ENCODE measurements around the gene MTREX.
A peak's percentile ranks its signal among the peaks of the same experiment; 100 is the strongest.
"Not testable (repeated sequence)": the region's sequence is repeated elsewhere in the genome, so short reads cannot be mapped to it uniquely, and the experiment has no call there.

Gene MTREX

GRCh38 chr5:55307383-55308253 is at the start of gene MTREX, which contains the start of gene DHX29:
Gene MTREX, plus strand, starts transcription at chr5:55307989. Its CDS starts 25 bp downstream, at chr5:55308014.
Gene DHX29, minus strand, starts transcription at chr5:55307694. Its CDS starts 121 bp downstream, at chr5:55307573.
- peak; percentile 91 for DNase-seq

DNA sequence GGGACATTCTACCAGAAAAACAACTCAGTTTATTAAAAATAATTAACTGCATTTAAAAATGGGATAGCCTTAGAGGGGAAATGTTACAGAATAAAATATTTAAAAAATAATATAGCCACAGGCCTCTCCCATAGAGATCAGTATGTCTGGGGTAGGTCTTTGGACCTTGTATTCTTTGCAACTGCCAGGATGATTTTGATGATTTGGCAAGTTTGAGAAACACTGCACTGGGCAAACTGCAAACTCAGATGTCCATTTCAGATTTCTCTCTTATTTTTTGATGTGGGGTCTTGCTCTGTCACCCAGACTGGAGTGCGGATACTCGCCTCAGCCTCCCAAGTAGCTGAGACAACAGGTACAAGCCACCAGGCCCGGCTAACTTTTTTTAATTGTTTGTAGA is 49.5 kb upstream of the MTREX start:
- no peak for DNase-seq

- no peak for DNase-seq
Observed at GRCh38 chr5:55276771-55277170, 31.0 kb upstream of the MTREX start.

GRCh38 chr5:55278778-55279177 is 29.0 kb upstream of the MTREX start:
- DNase-seq: no peak

- DNase-seq: no peak
Observed at GRCh38 chr5:55286411-55286933, 21.3 kb upstream of the MTREX start.

DNA sequence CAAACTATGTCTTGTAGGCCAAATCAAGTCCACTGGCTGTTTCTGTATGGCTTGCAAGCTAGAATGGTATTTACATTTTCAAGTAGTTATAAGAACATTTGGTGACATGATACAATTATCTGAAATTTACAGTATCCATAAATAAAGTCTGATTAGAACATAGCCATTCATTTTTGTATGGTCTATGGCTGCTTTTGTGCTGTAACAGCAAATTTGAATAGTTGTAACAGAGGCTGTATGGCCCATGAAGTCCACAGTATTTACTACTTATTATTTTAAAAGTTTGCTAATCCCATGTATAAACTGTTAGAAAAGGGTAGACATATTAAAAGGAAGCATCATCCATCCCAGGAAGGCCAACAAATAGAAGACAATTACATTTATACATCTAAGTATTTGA is 18.0 kb upstream of the MTREX start:
- no peak for DNase-seq

DNA sequence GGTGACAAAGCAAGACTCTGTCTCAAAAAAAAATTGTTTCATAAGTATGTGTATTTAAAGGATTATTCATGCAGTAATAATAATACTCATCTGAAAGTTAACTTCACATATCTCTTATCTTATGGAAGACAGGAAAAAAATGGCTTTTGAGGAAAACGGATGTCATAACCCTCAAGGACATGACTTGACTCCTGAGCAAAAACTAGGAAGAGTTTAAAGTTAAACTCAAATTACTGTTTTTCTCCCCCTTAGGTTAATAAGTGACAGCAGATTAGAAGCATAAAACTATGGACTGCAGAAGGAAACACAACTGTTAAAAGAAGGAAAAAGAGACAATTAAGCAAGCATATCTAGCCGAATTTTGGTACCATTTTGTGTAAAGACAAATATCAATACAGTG is 16.8 kb upstream of the MTREX start:
- no peak for DNase-seq

DNA sequence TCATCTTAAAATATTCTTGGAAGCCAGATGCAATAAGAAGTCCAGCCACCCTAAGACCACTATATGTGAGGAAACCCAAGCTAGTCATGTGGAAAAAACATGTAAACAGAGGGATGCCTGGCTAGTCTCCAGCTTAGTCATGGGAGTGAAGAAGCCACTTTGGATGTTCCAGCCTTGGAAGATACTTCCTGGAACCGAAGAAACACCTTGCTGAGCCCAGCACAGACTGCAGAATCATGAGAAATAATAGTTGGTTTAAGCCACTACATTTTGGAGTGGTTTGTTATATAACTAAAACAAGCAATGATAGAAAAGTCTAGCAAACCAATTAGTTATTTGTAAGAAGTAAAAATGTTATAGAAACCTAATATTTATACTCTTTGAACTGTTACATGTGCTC is 12.9 kb upstream of the MTREX start:
- DNase-seq: no peak

- no peak for DNase-seq
Observed at GRCh38 chr5:55300890-55301289, 6.9 kb upstream of the MTREX start.

- DNase-seq: no peak
Observed at GRCh38 chr5:55303238-55303690, 4.5 kb upstream of the MTREX start.

- no peak for DNase-seq
Observed at GRCh38 chr5:55304584-55304983, 3.2 kb upstream of the MTREX start.

DNA sequence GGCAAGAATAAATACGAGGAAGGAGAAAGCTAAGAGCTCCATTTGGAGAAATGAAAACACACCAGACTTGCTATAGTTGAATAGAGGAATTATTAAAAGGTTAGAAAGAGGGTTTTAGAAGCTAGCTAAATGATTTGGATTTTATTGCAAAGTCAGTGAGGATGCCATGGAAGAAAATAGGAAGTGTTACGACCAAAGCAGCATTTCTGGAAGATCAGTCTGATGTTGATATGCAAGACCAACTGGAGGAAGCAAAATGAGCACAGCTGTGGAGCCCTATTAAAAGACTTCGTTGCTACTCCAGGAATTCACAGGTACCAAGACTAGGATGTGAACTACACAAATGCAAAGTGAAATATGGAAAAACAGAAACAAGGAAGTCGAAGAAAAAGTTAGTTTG is 2.4 kb upstream of the MTREX start:
- DNase-seq: no peak

DNA sequence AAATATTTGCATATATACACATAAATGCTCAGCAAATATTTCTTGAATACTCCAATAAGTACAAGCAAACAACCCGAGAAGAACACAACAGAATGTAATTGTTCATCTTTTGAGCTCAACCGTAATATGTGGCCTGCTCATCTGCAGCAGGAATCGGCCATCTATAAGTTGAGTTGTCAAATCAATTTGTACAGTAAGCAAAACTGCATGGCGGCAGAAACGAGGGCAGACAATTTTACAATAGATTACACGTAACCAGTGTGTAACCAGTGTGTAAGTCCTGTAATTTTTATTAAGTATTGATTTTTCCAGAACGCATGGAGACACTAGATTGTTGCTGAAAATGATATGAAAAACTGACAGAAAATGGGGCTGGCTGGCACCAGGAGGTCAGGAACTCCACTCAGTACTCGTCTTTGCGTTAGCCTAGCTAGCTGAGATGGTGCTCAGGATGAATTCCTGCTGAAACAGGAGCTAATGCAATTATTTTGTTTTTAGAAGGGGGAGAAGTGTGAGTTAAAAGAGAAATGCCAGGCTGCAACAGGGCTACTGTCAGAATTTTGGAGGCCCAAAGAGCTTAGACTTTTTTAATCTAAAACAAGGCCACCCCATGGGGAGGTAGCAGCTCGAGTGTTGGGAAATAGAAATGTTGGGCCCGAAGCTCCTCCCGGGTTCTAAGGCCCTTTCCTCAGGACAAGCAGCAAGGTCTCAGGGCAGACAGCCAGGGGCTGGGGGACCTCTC is 977 bp upstream of the MTREX start:
- no peak for DNase-seq

GRCh38 chr5:55308254-55308836 is 556 bp downstream of the MTREX start:
- peak; percentile 39 for DNase-seq

GRCh38 chr5:55313870-55314617 is 6.3 kb downstream of the MTREX start:
- DNase-seq: no peak

DNA sequence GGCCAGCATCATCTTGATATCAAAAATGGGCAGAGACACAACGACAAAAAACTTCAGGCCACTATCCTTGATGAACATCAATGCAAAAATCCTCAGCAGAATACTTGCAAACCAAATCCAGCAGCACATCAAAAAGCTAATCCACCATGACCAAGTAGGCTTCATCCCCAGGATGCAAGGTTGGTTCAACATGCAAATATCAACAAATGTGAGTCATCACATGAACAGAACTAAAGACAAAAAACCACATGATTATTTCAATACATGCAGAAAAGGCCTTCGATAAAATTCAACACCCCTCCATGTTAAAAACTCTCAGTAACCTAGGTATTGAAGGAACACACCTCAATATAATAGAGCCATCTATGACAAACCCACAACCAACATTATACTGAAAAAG is 8.5 kb downstream of the MTREX start:
- DNase-seq: no peak

GRCh38 chr5:55316837-55317236 is 9.0 kb downstream of the MTREX start:
- DNase-seq: no peak

- DNase-seq: not testable (repeated sequence)
Observed at GRCh38 chr5:55318237-55318636, 10.4 kb downstream of the MTREX start.

DNA sequence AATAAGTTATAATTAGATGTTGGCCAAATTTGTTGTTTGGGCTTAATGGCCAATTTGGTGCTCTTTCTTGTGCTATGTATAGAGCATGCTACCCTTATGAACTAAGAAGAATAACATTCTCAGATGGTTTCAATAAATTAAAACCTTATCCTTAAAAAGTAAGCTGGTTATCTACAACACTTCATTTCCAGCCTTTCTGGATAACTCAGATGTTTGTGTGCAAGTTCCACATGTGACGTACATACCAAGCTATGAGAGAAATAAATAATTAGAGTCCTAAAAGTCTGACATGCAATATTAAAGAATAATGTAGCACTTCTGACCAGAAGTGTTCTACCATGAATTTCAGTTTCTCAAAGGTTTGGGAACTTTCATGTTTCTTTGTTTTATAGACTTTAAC is 11.7 kb downstream of the MTREX start:
- no peak for DNase-seq

DNA sequence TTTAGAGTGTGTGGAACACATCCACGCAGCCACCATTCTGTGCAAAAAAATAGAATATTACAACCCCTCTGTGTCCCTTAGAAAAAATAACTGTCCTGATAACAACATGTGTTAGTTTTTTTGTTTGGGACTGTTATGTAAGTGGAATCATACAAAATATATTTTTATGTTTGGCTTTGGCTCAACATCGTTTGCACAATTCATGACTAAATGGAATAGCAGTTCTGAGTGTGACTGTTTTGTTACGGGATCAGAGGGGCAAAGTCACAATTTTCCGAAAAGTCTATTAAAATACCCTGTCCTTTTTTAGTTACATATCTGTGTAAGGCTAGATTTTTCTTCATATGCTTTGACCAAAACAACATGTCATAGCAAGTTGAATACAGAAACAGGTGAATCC is 12.8 kb downstream of the MTREX start:
- no peak for DNase-seq

- DNase-seq: no peak
Observed at GRCh38 chr5:55324006-55324405, 16.2 kb downstream of the MTREX start.

DNA sequence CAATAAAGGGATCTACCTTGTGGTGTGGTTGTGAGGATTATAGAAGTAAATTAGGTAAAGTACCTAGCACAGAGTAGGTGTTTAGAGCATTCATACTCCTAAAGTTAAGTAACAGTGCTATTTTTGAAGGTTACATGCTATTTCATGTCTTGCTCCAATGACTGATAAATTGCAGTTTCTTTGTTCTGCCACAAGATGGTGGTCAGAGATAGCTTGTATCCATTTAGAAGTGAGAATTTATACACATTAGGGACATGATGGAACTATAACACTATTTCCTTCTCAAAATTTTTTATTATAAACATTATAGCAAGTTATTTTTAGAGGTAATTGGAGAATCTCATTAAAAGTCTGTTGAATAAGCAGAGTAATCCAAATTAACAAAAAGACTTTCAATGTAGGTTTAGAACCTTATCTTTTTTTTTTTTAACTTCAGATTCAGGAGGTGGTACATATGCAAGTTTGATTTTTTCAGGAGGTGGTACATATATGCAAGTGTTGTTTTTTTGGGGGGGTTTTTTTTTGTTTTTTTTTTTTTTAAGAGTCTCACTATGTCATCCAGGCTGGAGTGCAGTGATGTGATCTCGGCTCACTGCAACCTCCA is 17.1 kb downstream of the MTREX start:
- DNase-seq: peak; percentile 52
